ENCODE measurements around the gene DUSP16.
"Not testable (repeated sequence)": the region's sequence is repeated elsewhere in the genome, so short reads cannot be mapped to it uniquely, and the experiment has no call there.

The DUSP16 gene

GRCh38 chr12:12562585-12563261, at the start of gene DUSP16:
Gene DUSP16, minus strand, starts transcription at chr12:12562863. Its CDS starts 41,765 bp downstream, at chr12:12521098.
- DNase-seq: peak; percentile 52

- no peak for DNase-seq
Observed at GRCh38 chr12:12612358-12612757, 49.7 kb upstream of the DUSP16 start.

GRCh38 chr12:12611512-12612306, 49.0 kb upstream of the DUSP16 start, which contains the start of gene CREBL2:
Gene CREBL2, plus strand, starts transcription at chr12:12611876. Its CDS starts 297 bp downstream, at chr12:12612173.
- peak; percentile 85 for DNase-seq

- DNase-seq: no peak
Observed at GRCh38 chr12:12610711-12611110, 48.0 kb upstream of the DUSP16 start.

DNA sequence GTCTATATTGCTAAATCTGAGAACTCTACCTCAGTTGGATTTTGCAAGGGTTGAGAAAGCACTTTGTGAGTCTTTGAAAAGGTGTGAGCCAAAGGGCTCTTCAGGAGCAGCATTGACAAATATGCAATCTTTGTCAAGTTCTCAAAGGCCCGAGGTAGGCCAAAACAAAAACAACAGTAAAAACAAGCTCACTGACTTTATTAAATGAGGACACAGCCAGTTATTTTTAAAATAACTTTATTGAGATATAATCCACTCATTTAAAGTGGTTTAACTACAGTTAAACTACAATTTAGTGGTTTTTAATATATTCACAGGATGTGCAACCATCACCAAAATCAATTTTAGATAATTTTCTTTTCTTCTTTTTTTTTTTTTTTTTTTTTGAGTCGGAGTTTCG, 47.0 kb upstream of the DUSP16 start:
- DNase-seq: no peak

DNA sequence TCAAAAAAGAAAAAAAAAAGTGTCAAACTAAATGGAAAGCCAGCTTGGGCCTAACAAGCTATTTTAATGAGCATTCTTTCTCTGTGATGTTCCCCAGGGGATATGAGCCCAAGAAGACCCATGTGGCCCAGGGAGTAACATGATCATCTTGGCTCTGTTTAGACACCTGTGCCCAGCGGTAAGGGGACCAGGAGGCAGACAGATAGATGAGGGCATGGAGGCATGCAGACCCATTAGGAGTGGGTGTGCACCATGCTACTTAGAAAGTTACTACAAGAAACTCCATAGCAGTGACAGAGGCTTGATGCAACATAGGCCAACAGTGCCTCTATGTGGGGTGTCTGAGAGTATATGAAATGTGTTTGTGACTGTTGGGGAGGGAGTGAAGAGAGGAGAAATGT, 45.9 kb upstream of the DUSP16 start:
- DNase-seq: no peak

DNA sequence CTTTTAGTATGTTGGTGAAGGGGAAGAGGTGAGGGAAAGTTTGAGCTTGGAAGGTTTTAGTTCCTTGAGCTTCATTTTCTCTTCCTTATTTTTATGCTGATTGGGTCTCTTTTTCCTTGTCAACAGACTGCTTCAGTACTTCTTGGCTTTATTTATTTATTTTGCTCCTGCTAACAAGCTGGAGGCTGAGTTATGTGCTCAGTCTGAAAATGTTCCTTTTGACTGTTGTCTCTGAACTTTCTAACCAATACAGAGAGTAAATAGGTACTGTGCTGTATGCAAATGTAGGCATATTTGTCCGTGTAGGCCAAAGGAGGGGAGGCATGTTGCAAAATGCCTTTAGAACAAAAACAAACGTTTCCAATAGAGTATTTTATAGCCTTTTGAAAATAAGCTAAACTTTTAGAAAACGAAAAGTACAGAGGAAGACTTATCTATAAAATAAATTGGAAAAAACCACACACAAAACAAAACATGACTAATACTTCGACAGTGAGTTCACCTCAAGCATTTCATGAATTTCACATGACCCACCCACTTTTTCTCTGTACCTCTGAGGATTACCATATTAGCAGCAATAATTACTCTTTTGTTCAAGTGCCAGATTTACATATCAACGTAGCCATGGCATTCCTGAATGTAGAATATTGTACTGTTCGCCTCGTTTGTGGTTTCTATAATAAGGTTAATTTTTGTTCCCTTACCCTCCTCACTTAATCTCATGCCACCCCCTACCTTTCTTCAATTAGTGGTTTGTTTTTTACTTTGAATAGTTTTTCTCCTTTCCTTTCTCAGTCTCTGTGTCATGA, 44.3 kb upstream of the DUSP16 start:
- no peak for DNase-seq

DNA sequence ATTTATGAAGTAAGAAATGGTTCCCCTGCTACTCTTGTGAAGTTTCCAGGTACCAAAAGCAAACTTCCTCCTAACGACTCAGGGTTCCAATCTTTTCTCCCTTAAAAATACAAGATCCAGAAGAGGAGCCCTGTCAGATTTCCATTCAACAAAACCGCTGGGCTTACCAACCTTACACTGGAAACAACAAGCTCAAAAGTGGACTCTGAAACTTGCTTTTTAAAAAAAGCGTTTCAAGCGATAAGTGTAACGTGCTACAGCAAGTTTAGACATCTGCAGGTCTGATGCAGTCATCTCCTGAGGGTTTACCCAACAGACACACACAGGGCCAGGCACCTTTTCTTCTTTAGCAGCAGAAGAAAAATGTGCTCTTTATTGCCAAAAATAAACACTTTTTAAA, 42.1 kb upstream of the DUSP16 start:
- no peak for DNase-seq

DNA sequence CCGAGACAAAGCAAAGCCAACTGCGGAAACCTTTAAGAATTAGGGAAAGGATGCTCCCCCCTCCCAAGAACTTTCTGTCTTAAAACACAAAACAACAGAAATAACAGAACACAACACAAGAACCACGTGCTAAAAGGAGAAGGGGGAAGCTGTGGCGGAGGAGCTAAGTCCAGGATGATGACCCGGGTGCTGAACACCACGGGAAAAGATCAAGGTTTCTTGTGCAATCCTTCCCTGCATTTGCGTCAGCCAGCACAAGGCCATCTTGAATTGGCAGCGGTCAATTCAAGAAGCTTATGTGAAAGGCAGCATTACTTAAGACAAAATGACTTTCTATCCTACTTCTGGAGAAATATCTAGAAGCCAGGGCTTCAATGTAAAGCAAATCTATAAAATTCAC, 38.0 kb upstream of the DUSP16 start:
- no peak for DNase-seq

GRCh38 chr12:12599750-12600643, 37.3 kb upstream of the DUSP16 start:
- DNase-seq: no peak

GRCh38 chr12:12598864-12599263, 36.2 kb upstream of the DUSP16 start:
- no peak for DNase-seq

DNA sequence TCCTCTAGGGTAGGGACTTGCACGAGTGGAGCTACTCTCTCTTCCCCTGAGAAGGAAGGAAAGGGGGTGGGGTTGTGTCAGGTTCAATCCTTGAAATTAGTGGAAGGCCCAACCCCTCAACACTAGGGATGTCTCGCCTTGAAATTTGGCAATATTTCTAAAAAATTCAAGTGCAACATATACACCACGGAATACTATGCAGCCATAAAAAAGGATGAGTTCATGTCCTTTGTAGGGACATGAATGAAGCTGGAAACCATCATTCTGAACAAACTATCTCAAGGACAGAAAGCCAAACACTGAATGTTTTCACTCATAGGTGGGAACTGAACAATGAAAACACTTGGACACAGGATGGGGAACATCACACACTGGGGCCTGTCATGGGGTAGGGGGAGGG, 33.9 kb upstream of the DUSP16 start:
- DNase-seq: not testable (repeated sequence)

DNA sequence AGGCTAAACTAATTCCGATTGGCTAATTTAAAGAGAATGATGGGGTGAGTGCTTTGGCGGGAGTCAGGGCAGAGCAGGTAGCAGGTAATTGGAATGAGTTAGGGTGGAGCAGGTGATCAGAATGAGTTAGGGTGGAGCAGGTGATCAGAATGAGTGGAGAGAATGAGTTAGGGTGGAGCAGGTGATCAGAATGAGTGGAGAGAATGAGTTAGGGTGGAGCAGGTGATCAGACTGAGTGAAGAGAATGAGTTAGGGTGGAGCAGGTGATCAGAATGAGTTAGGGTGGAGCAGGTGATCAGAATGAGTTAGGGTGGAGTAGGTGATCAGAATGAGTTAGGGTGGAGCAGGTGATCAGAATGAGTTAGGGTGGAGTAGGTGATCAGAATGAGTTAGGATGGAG, 33.3 kb upstream of the DUSP16 start:
- not testable (repeated sequence) for DNase-seq

GRCh38 chr12:12592930-12593329, 30.3 kb upstream of the DUSP16 start:
- no peak for DNase-seq

GRCh38 chr12:12590961-12591360, 28.3 kb upstream of the DUSP16 start:
- DNase-seq: no peak

- not testable (repeated sequence) for DNase-seq
Observed at GRCh38 chr12:12588436-12588835, 25.8 kb upstream of the DUSP16 start.

DNA sequence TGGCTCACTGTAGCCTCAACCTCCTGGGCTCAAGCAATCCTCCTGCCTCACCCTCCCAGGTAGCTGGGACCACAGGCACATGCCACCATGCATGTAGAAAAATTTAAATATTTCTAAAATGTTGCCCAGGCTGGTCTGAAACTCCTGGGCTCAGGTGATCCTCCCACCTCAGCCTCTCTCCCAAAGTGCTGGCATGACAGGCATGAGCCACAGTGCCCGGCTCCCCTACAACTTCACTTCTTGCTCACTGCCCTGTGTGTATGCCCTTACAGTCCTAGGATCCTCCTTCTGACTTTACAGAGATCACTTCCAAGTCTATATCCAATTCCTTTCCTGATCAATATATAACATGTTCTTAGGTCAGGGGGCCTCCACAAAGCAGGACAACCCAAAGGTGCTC, 25.2 kb upstream of the DUSP16 start:
- DNase-seq: no peak

GRCh38 chr12:12586879-12587675, 24.4 kb upstream of the DUSP16 start:
- DNase-seq: no peak

- DNase-seq: no peak
Observed at GRCh38 chr12:12585115-12585863, 22.6 kb upstream of the DUSP16 start.

- DNase-seq: no peak
Observed at GRCh38 chr12:12583510-12584178, 21.0 kb upstream of the DUSP16 start.
